Suppressor macrophage treated with lipopolysaccharide for 1 hour (primary cell): ENCODE data around the gene MAGI2.
"Not testable (repeated sequence)": the region's sequence is repeated elsewhere in the genome, so short reads cannot be mapped to it uniquely, and the experiment has no call there.

ENCODE experiments used
- DNase-seq, 3 donors: peaks; one replicate each; pipeline ENCODE4 v3.0.0-alpha.2; 2020 to 2022

MAGI2 gene

GRCh38 chr7:78260826-78261225, 1192.6 kb downstream of the MAGI2 start:
- DNase-seq, result no peak

DNA sequence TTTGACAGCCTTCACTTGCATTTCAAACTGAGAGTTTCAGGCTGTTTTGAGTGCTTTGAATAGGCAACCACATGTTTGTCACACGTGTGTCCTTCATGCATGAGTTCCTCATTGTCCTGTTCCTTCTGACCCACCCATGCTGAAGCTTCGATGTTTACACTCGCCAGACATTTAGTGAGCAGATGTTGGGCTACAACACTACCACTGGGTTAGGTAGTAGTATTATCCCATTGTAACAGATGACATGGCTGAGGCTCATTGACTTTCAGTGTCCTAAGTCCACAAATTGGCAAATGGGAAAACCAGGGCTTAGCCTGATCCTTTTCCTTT, 1198.8 kb downstream of the MAGI2 start:
- no peak for DNase-seq

GRCh38 chr7:78253850-78254725, 1199.4 kb downstream of the MAGI2 start:
- DNase-seq, result no peak

GRCh38 chr7:78248867-78249266, 1204.6 kb downstream of the MAGI2 start:
- DNase-seq, result no peak

DNA sequence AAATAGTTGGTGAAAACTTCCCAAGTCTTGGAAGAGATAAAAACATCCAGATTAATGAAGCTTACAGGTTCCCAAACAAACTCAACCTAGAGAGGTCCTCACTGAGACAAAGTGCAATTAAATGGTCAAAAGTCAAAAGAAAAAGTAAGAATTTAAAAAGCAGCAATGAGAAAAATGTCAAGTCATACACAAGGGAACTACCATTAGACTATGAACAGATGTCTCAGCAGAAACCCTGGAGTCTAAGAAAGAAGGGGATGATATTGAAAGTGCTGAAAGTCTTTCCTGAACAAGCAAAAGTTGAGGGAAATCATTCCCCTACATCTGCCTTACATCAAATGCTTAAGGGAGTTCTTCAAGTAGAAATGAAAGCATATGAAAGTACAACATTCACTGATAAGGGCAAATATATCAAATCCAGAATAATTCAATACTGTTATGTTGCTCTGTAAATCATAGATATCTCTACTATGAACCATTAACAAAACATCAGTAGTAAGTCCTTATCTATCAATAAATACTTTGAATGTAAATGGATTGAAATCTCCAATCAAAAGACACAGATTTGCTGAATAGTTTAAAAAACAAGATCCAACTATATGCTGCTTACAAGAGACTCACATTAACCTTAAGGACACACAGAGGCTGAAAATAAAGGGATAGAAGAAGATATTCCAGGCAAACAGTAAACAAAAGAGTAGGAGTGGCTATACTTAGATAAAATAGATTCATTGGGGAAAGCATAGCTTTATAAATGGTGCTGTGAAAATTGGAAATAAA, 1205.4 kb downstream of the MAGI2 start:
- no peak for DNase-seq

- not testable (repeated sequence) for DNase-seq
Observed at GRCh38 chr7:78240179-78240578, 1213.3 kb downstream of the MAGI2 start.

GRCh38 chr7:78234634-78235033, 1218.8 kb downstream of the MAGI2 start:
- no peak for DNase-seq

- DNase-seq, result no peak
Observed at GRCh38 chr7:78232806-78233205, 1220.7 kb downstream of the MAGI2 start.

- DNase-seq, result peak; percentile 19 to 48 (median 25)
Observed at GRCh38 chr7:78226059-78226719, 1227.3 kb downstream of the MAGI2 start.

- no peak for DNase-seq
Observed at GRCh38 chr7:78225534-78225933, 1227.9 kb downstream of the MAGI2 start.

DNA sequence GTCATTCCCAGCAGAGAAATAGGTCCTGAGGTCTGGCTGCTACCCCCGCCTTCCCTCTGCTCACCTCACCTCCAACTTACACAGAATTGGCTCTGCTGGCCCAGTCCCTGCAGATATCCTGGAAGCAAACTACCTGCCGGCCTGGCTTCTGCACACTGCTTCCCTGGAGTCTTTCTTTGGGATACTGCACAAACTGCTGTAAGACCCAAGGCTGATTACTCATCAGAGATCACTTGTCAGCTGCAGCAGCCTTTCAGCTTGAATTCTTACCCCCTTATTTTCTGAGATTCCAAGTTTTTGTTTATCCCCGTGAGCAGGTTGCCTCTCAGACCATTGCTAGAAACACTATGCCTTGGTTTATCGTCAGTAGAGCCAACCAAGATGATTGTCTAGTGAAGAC, 1228.5 kb downstream of the MAGI2 start:
- no peak for DNase-seq

DNA sequence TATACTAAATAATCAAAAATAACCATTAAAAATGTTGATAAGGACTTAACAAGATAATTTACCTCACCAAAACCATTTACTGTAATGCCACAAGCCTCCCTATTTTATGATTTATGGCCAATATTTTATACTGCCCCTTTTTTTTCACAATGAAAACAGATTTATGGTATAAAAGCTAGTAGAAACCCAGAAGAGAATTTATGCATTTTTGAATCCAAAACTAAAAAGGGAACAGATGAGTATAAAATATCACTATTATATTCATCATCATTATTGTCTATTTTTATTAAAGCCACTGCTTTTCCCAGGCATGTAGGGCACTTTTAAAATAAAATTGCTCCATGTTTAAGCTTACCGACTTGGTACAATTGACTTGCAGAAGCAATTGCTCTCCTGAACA, 1229.9 kb downstream of the MAGI2 start:
- no peak for DNase-seq

DNA sequence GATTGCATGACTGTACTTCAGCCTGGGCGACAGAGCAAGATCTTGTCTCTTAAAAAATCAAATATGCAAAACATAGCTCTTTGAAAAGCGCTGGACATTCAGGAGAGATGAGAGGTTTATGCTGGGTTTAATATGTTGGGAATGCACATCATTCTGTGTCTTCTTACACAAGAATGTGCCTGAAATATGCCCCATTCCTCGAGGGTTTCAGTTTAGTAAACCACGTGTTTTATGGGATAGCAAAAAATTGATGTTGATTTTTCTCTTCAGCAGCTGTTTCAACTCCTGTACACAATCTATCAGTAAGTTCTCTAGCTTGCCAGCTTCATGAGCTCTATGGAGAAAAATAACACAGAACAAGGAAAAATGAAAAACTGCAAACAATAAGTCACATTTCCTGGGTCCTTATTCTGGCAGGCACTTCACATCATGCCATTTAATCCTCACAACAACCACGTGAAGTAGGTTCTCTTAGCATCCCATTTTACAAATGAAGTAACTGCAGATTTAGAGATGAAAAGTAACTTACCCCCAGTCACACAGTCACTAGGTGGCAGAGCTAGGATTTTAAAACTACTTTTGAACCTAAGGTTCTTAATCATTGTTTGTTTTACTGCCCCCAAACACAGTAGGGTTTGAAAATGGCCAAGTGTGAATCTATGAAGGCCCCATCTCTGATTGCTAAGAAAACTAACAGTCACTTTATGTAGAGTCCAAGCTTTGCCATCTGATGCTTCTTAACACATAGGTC, 1231.3 kb downstream of the MAGI2 start:
- DNase-seq, result no peak

GRCh38 chr7:78220754-78221153, 1232.7 kb downstream of the MAGI2 start:
- no peak for DNase-seq

GRCh38 chr7:78218876-78219275, 1234.6 kb downstream of the MAGI2 start:
- DNase-seq, result no peak

DNA sequence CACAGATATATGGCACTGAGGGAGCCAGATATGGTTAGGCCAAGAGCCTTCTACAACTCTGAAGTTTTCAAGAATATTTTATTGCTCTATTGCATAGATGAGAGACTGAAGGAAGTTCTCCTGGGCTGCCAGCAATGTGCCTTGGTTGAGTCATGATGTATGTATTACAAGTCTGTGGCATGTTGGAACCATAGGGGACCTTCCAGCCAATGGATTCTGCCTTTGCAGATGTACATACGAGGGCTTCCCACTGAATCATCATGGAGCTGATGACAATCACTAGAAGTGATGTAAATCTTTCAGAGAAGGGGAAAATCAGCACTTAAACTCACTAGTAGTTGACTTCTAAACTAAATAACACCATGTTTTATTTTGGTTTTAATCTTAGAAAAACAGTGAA, 1235.4 kb downstream of the MAGI2 start:
- DNase-seq, result no peak

DNA sequence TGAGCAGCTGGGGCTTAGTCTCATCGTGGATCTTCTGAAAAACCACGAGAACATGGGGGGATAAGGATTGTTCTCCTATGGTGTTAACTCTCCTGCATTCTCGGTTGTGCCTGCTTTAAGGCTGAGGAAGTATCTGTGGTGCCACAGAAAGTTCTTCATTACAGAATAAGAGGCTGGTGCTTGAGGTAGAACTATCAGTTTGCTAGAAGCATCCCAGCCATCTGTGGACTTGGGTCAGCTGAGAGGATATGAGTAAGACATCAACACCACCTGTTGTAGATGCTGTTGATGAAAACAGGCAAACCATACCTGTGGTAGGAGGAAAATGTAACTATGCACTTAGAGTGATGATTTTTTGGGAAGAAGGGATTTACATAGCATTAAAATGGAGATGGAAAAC, 1238.3 kb downstream of the MAGI2 start:
- DNase-seq, result no peak

DNA sequence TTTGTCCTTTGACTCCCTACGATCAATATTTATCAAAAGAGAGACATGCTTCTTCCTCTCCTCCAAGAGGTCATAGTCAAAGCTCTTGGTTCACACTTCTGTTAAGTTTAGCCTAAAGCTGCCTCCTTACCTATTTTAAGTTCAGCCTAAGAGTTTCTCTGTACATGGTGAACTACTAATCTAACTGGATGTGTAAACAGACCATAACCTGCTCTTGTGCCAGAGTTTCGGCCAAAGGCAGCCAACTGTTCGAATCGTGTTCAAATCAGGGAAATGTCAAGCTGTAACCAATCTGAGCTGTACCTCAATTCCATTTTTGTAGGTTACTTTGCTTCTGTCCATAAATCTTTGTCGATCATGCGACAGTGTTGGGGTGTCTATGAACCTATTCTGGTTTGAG, 1240.1 kb downstream of the MAGI2 start:
- DNase-seq, result no peak

GRCh38 chr7:78212476-78213060, 1240.9 kb downstream of the MAGI2 start:
- no peak for DNase-seq

DNA sequence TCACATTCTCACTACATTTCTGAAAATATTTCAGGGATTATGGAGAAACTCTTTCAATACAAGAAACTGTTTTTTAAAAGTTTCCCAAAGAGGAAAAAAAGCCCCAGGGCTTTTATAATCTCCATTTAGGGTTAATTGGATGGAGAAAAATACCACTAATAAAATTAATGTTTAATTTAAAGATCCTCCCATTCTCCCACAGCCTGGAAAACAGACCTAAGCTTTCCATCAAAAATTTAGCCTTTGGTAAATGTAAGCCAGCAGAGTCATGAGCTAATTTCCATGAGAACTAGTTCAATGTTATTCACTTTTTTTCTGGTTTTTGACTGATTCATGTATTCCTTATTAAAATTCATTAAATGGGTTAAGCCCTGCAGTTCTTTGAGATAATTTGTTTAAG, 1246.2 kb downstream of the MAGI2 start:
- no peak for DNase-seq

DNA sequence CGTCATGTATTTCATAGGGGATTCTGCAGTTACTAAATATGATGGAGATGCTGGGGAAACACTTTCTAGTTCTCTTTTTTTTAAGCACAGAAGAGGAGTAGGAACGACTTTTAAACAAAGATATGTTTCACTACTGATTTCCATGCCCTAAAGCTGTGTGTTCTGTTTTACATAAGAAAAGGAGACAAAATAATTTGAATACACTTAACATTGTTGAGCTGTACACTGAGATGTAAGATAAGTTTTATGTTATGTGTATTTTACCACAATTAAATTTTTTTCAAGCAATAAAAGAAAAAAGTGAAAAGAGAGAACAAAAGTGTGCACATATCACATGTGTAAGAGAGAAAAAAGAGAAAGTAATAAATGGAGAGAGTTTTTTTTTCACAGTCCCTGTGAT, 1246.7 kb downstream of the MAGI2 start:
- no peak for DNase-seq

- no peak for DNase-seq
Observed at GRCh38 chr7:78203042-78203720, 1250.3 kb downstream of the MAGI2 start.
